Testis (tissue), 2 donors: ENCODE results near the gene SF3B4.

Experiments used
- POLR2A ChIP-seq: fragments of 450-650 bp; IDR thresholded peaks from one replicate; pipeline ENCODE4 v1.6.1; 2017; ENCODE audit warnings: antibody characterized with exemption, mild to moderate bottlenecking, moderate library complexity
- TF ChIP-seq, protein P1 (sequence below), 3 experiments: fragments of 450-650 bp in 2 of 3; fragments of 200-600 bp in 1 of 3; sonication (generic) in 1 of 3; IDR thresholded peaks; one replicate each; pipeline ENCODE4 v1.5.1; 2016 to 2019; ENCODE audit warnings: antibody characterized with exemption in 3 of 3, mild to moderate bottlenecking in 2 of 3, moderate library complexity in 1 of 3

DNA sequence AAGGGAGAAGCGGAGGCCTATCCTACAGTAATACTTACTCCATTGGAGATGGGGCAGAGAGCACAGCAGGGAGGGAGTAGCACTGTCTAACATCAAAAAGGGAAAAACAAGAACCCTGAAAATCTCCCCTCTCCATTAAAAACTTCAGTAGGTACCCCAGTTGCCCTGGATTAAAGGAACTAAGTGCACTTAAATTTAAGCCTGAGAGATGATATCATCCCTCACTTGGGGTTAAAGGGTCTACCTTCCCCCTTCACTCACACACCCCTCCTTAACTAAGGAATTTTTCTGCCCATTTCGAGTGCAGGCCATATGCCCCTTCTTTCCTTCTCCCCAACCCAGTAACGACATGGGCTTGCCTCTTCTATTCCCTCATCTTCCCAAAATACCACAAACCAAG, 12.8 kb upstream of the SF3B4 start:
- TF ChIP-seq, protein P1, sequence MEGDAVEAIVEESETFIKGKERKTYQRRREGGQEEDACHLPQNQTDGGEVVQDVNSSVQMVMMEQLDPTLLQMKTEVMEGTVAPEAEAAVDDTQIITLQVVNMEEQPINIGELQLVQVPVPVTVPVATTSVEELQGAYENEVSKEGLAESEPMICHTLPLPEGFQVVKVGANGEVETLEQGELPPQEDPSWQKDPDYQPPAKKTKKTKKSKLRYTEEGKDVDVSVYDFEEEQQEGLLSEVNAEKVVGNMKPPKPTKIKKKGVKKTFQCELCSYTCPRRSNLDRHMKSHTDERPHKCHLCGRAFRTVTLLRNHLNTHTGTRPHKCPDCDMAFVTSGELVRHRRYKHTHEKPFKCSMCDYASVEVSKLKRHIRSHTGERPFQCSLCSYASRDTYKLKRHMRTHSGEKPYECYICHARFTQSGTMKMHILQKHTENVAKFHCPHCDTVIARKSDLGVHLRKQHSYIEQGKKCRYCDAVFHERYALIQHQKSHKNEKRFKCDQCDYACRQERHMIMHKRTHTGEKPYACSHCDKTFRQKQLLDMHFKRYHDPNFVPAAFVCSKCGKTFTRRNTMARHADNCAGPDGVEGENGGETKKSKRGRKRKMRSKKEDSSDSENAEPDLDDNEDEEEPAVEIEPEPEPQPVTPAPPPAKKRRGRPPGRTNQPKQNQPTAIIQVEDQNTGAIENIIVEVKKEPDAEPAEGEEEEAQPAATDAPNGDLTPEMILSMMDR (IDR thresholded peaks at IDR 0.05), result no peak
- no peak for TF ChIP-seq POLR2A
